GM23338 (cell line): ENCODE measurements around the gene SETBP1.

ENCODE experiments used
- CTCF ChIP-seq, 2 experiments: fragments of 200-600 bp in 1 of 2; sonication (generic) in 1 of 2; conservative IDR thresholded peaks; 2 replicates each; pipeline versions ENCODE4 v1.5.1 to v1.6.1; 2016 to 2017; ENCODE audit warnings: antibody characterized with exemption in 2 of 2, low read depth in 2 of 2, mild to moderate bottlenecking in 2 of 2, moderate library complexity in 1 of 2
- EZH2 ChIP-seq: fragments of 200-600 bp; sonication (generic); IDR thresholded peaks from one replicate; pipeline ENCODE4 v1.8.0; 2017; ENCODE audit warnings: antibody characterized with exemption, mild to moderate bottlenecking, low read depth; ENCODE audit not compliant: unreplicated experiment

DNA sequence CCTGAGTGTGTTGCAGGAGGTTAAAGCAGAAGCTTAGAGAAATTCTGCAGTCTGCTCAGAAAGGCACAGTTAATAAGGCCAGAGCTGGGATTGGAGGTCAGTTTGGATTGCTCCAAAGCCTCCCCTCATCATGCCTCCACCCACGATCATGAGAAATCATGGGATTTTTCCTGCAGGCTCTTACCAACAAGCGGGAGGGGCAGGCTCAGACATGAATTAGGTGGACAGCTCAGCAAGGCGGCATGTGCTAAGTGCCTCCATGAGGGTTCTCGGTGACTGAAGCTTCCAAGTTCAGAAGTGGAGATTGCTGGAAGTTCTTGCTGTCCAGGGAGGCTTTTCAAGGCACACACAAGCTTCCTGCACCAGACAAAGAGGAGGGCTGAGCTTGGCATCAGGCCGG is 163.8 kb downstream of the SETBP1 start:
- TF ChIP-seq CTCF (conservative IDR thresholded peaks at IDR 0.05; ENCODE audit: low read depth in 2 of 2), result no peak
- TF ChIP-seq EZH2, result no peak
